GM18907 (cell line): ENCODE results near the gene MBP.

Source experiments
- ATAC-seq: cut with Tn5 transposase; IDR thresholded peaks from one replicate; pipeline ENCODE4 v1.9.1; 2021; ENCODE audit warnings: mild to moderate bottlenecking, moderate library complexity; ENCODE audit not compliant: unreplicated experiment

Gene MBP

GRCh38 chr18:77135339-77136075 is 2.9 kb upstream of the MBP start:
- ATAC-seq, result no peak

GRCh38 chr18:77134611-77135010 is 2.0 kb upstream of the MBP start:
- no peak for ATAC-seq

GRCh38 chr18:77133835-77134496 is 1.4 kb upstream of the MBP start:
- peak; percentile 31 for ATAC-seq

GRCh38 chr18:77133051-77133834 is 660 bp upstream of the MBP start:
- peak; percentile 0 for ATAC-seq

- ATAC-seq, result peak; percentile 56
Measured at GRCh38 chr18:77131652-77132368, 773 bp downstream of the MBP start.

- ATAC-seq, result no peak
Measured at GRCh38 chr18:77131100-77131651, 1.4 kb downstream of the MBP start.

GRCh38 chr18:77130229-77131099 is 2.1 kb downstream of the MBP start:
- no peak for ATAC-seq

- ATAC-seq, result no peak
Measured at GRCh38 chr18:77129150-77129551, 3.4 kb downstream of the MBP start.

GRCh38 chr18:77127769-77128671 is 4.6 kb downstream of the MBP start:
- ATAC-seq, result peak; percentile 32

- peak; percentile 76 for ATAC-seq
Measured at GRCh38 chr18:77124452-77124922, 8.1 kb downstream of the MBP start.

- ATAC-seq, result no peak
Measured at GRCh38 chr18:77123320-77124231, 9.0 kb downstream of the MBP start.

- no peak for ATAC-seq
Measured at GRCh38 chr18:77121523-77121922, 11.1 kb downstream of the MBP start.

GRCh38 chr18:77119851-77120491 is 12.6 kb downstream of the MBP start:
- ATAC-seq, result no peak

- ATAC-seq, result no peak
Measured at GRCh38 chr18:77119101-77119850, 13.3 kb downstream of the MBP start.

- no peak for ATAC-seq
Measured at GRCh38 chr18:77118256-77119090, 14.1 kb downstream of the MBP start.
